C4-2B (cell line): ENCODE measurements around the gene CYP19A1.

ENCODE experiments used
- H3K27ac ChIP-seq: fragments of 450-650 bp; 2 replicates; pipeline ENCODE4 v1.5.1; 2017
- CTCF ChIP-seq: fragments of 450-650 bp; conservative IDR thresholded peaks from 2 replicates; pipeline ENCODE4 v1.5.1; 2017; ENCODE audit warnings: mild to moderate bottlenecking
- ZFX ChIP-seq: fragments of 450-650 bp; IDR thresholded peaks from 2 replicates; pipeline ENCODE4 v1.6.1; 2017

The CYP19A1 gene

GRCh38 chr15:51269496-51269895 is 68.9 kb downstream of the CYP19A1 start:
- no peak for TF ChIP-seq CTCF
- no peak for TF ChIP-seq ZFX

GRCh38 chr15:51267703-51268083 is 70.7 kb downstream of the CYP19A1 start:
- no peak overlapping the region for H3K27ac ChIP-seq
- TF ChIP-seq ZFX (no peak), CTCF (no peak)

More at GRCh38 chr15:51269496-51269895, 68.9 kb downstream of the CYP19A1 start:
- H3K27ac ChIP-seq: no peak overlapping the region

GRCh38 chr15:51267051-51267702 is 71.2 kb downstream of the CYP19A1 start:
- H3K27ac ChIP-seq: no peak overlapping the region
- no peak for TF ChIP-seq ZFX
- TF ChIP-seq CTCF: no peak

- TF ChIP-seq CTCF (no peak), ZFX (no peak)
Measured at GRCh38 chr15:51266656-51267050, 71.7 kb downstream of the CYP19A1 start.

GRCh38 chr15:51265037-51265555 is 73.3 kb downstream of the CYP19A1 start:
- no peak overlapping the region for H3K27ac ChIP-seq
- TF ChIP-seq CTCF: no peak
- no peak for TF ChIP-seq ZFX

More at GRCh38 chr15:51266656-51267050, 71.7 kb downstream of the CYP19A1 start:
- no peak overlapping the region for H3K27ac ChIP-seq

GRCh38 chr15:51263726-51264125 is 74.7 kb downstream of the CYP19A1 start:
- no peak overlapping the region for H3K27ac ChIP-seq
- TF ChIP-seq ZFX (no peak), CTCF (no peak)

GRCh38 chr15:51263116-51263515 is 75.3 kb downstream of the CYP19A1 start:
- H3K27ac ChIP-seq: no peak overlapping the region
- no peak for TF ChIP-seq CTCF
- no peak for TF ChIP-seq ZFX
